Measurements from ENCODE around the gene IL20RA. TPM values are rescaled to one million over a fixed set of nuclear protein-coding genes. Genes with fewer than 3 reads are reported as not detected.

The IL20RA gene
- total and polyA plus RNA-seq, 2 donors from 2014 or later, result 0.16 to 0.34 TPM

- peak overlapping the region in 1 of 3 donors; percentile 72 for H3K4me3 ChIP-seq (ENCODE audit: low read length in 3 of 3)
- intact Hi-C loops (cut with DNase I), result no loop called here
- H3K36me3 ChIP-seq (ENCODE audit: control insufficient read depth in 2 of 3, insufficient read depth in 3 of 3, low read length in 3 of 3), result no peaks in the 10 kb centered on the region
- H3K9ac ChIP-seq (ENCODE audit: low read length in 3 of 3), result no peak overlapping the region
- peak in 1 of 5 donors; percentile 7 for DNase-seq
- TF ChIP-seq CTCF (IDR thresholded peaks at IDR 0.05; ENCODE audit: borderline replicate concordance, extremely low read depth, insufficient read depth), result no peak
- H3K9me3 ChIP-seq (ENCODE audit: control insufficient read depth in 2 of 3, insufficient read depth in 1 of 3, low read length in 3 of 3), result no peaks in the 10 kb centered on the region
- H3K27ac ChIP-seq (ENCODE audit: low read depth in 2 of 2, low read length in 2 of 2), result no peak overlapping the region
- FAIRE-seq, result no peak
- H3K27me3 ChIP-seq (ENCODE audit: control insufficient read depth, insufficient read depth, low read length), result peaks cover 3% of the 10 kb centered on the region
- no peaks in the 10 kb centered on the region for H3K4me1 ChIP-seq (ENCODE audit: control insufficient read depth in 2 of 3, insufficient read depth in 2 of 3, low read depth in 1 of 3, low read length in 3 of 3)
These were observed 541 bp upstream of the IL20RA start for GRCh38 chr6:137045222-137045789.

- Histone ChIP-seq H3K4me3 (ENCODE audit: low read length in 3 of 3) (peak overlapping the region; percentile 63 to 74 (median 72)), H3K27ac (ENCODE audit: low read depth in 2 of 2, low read length in 2 of 2) (no peak overlapping the region), H3K9ac (ENCODE audit: low read length in 3 of 3) (peak overlapping the region; percentile 41 to 72 (median 55)), H3K27me3 (ENCODE audit: control insufficient read depth, insufficient read depth, low read length) (peaks cover 3% of the 10 kb centered on the region), H3K36me3 (ENCODE audit: control insufficient read depth in 2 of 3, insufficient read depth in 3 of 3, low read length in 3 of 3) (no peaks in the 10 kb centered on the region), H3K9me3 (ENCODE audit: control insufficient read depth in 2 of 3, insufficient read depth in 1 of 3, low read length in 3 of 3) (no peaks in the 10 kb centered on the region), H3K4me1 (ENCODE audit: control insufficient read depth in 2 of 3, insufficient read depth in 2 of 3, low read depth in 1 of 3, low read length in 3 of 3) (no peaks in the 10 kb centered on the region)
- DNase-seq, result peak in 4 of 5 donors; percentile 40 to 71 (median 64)
- intact Hi-C loops (cut with DNase I), result no loop called here
- no peak for TF ChIP-seq CTCF (IDR thresholded peaks at IDR 0.05; ENCODE audit: borderline replicate concordance, extremely low read depth, insufficient read depth)
- FAIRE-seq, result no peak
These were observed 927 bp downstream of the IL20RA start for GRCh38 chr6:137043710-137044365.

GRCh38 chr6:137040393-137040792, 4.4 kb downstream of the IL20RA start:
- FAIRE-seq (no peak), DNase-seq (no peak)
- no peak for TF ChIP-seq CTCF (IDR thresholded peaks at IDR 0.05; ENCODE audit: borderline replicate concordance, extremely low read depth, insufficient read depth)
- intact Hi-C loops (cut with DNase I), result no loop called here
- Histone ChIP-seq H3K27ac (ENCODE audit: low read depth in 2 of 2, low read length in 2 of 2) (no peak overlapping the region), H3K4me3 (ENCODE audit: low read length in 3 of 3) (no peak overlapping the region), H3K4me1 (ENCODE audit: control insufficient read depth in 2 of 3, insufficient read depth in 2 of 3, low read depth in 1 of 3, low read length in 3 of 3) (no peaks in the 10 kb centered on the region), H3K27me3 (ENCODE audit: control insufficient read depth, insufficient read depth, low read length) (peaks cover 3% of the 10 kb centered on the region), H3K36me3 (ENCODE audit: control insufficient read depth in 2 of 3, insufficient read depth in 3 of 3, low read length in 3 of 3) (no peaks in the 10 kb centered on the region), H3K9ac (ENCODE audit: low read length in 3 of 3) (no peak overlapping the region), H3K9me3 (ENCODE audit: control insufficient read depth in 2 of 3, insufficient read depth in 1 of 3, low read length in 3 of 3) (no peaks in the 10 kb centered on the region)

Data from kidney (tissue), 14 donors.